ENCODE data around the gene FLAD1.

Gene FLAD1

GRCh38 chr1:155018617-155019348 lies 35.6 kb downstream of the FLAD1 start:
- DNase-seq: no peak

- DNase-seq: no peak
Observed at GRCh38 chr1:155019377-155020245, 36.5 kb downstream of the FLAD1 start.

- DNase-seq: no peak
Observed at GRCh38 chr1:155022136-155022926, 39.2 kb downstream of the FLAD1 start.

- no peak for DNase-seq
Observed at GRCh38 chr1:155022927-155023236, 39.7 kb downstream of the FLAD1 start.

- no peak for DNase-seq
Observed at GRCh38 chr1:155023627-155024026, 40.5 kb downstream of the FLAD1 start.

GRCh38 chr1:155024315-155024714 lies 41.2 kb downstream of the FLAD1 start:
- DNase-seq: no peak

- no peak for DNase-seq
Observed at GRCh38 chr1:155026154-155026553, 43.0 kb downstream of the FLAD1 start.

- DNase-seq: no peak
Observed at GRCh38 chr1:155026588-155026987, 43.4 kb downstream of the FLAD1 start.

GRCh38 chr1:155029513-155030242 lies 46.5 kb downstream of the FLAD1 start:
- DNase-seq: no peak

- no peak for DNase-seq
Observed at GRCh38 chr1:155030243-155030795, 47.2 kb downstream of the FLAD1 start.

- DNase-seq: no peak
Observed at GRCh38 chr1:155030899-155031298, 47.8 kb downstream of the FLAD1 start.

GRCh38 chr1:155032886-155033285 lies 49.7 kb downstream of the FLAD1 start:
- DNase-seq: no peak

GRCh38 chr1:155033524-155033923 lies 50.4 kb downstream of the FLAD1 start, which contains the start of the genes DCST1 and DCST2:
Gene DCST1 (plus strand): TSS chr1:155033824. CDS start chr1:155034037, 213 bp downstream.
Gene DCST2 (minus strand): TSS chr1:155033781. CDS start chr1:155033701, 80 bp downstream.
- DNase-seq: no peak

GRCh38 chr1:155034318-155035208 lies 51.4 kb downstream of the FLAD1 start:
- DNase-seq: no peak

- DNase-seq: no peak
Observed at GRCh38 chr1:155035936-155036335, 52.8 kb downstream of the FLAD1 start.

- no peak for DNase-seq
Observed at GRCh38 chr1:155037043-155037442, 53.9 kb downstream of the FLAD1 start.

- no peak for DNase-seq
Observed at GRCh38 chr1:155037851-155038441, 54.8 kb downstream of the FLAD1 start.

- DNase-seq: no peak
Observed at GRCh38 chr1:155038602-155039307, 55.6 kb downstream of the FLAD1 start.

GRCh38 chr1:155039308-155039669 lies 56.1 kb downstream of the FLAD1 start:
- no peak for DNase-seq

Measured in stimulated activated naive CD4-positive, alpha-beta T cell (primary cell).